Pancreas (tissue), 10 donors: ENCODE results near the gene CYGB. TPM values are rescaled to one million over a fixed set of nuclear protein-coding genes. Genes with fewer than 3 reads are reported as not detected.

Source experiments
- ATAC-seq, 4 donors: fragments of 200-7000 bp; cut with Tn5 transposase; one replicate each; pipeline versions ENCODE4 v1.8.0 to v1.9.1; 2020; ENCODE audit warnings: mild to moderate bottlenecking in 4 of 4, moderate library complexity in 4 of 4
- DNase-seq, 6 donors: peaks; one replicate each; pipeline ENCODE4 v3.0.0-alpha.2; 2020
- FAIRE-seq: peaks from 2 replicates; lab custom pipeline; 2012; peaks lifted over from hg19 to GRCh38; lab: Jason Lieb, UNC
- H3K27ac ChIP-seq, 4 donors: fragments of 200-600 bp; sonication (generic); 1 replicate in 3 of 4; 2 replicates in 1 of 4; pipeline versions ENCODE4 v1.5.0 to v1.8.0; 2020
- H3K27me3 ChIP-seq, 4 donors: fragments of 200-600 bp; one replicate each; pipeline ENCODE4 v1.8.0; 2021
- H3K36me3 ChIP-seq, 3 donors: fragments of 200-600 bp; sonication (generic) in 1 of 3; one replicate each; pipeline versions ENCODE4 v1.5.0 to v1.8.0; 2020 to 2021
- H3K4me1 ChIP-seq, 3 donors: fragments of 200-600 bp; one replicate each; pipeline ENCODE4 v1.8.0; 2021
- H3K4me3 ChIP-seq, 4 donors: fragments of 200-600 bp; sonication (generic) in 2 of 4; one replicate each; pipeline versions ENCODE4 v1.5.0 to v1.8.0; 2020 to 2021
- H3K9me3 ChIP-seq, 4 donors: fragments of 200-600 bp; one replicate each; pipeline ENCODE4 v1.8.0; 2021
- WGBS, 2 donors: extraction: QIAGEN DNeasy Blood & Tissue Kit; methylation state at CpG; one replicate each; pipeline ENCODE4 v1.1.7; 2013; 5-methylcytosine and 5-hydroxymethylcytosine counted together
- intact Hi-C, 3 donors: fragments of 100-400 bp; cut with DNase I; formaldehyde crosslinking; loops; one replicate each; pipeline versions ENCODE4 v1.11.1 to v1.14.2; 2022
- polyA plus RNA-seq, 2 donors: library from polyadenylated mRNA; stranded (reverse); fragments of 200-250 nt; gene quantifications; one replicate each; pipeline ENCODE4 v1.2.3, GENCODE V29; 2013
- total RNA-seq, 6 donors: library from RNA; stranded (reverse); fragmentation: NEBNext Ultra II Directional in 4 of 6; extraction: Animal tissue kit (Norgen Biotek cat#: 25700) in 4 of 6; gene quantifications; one replicate each; pipeline versions ENCODE4 v1.2.1 to v1.2.4, GENCODE V29; 2021 to 2023
- TF ChIP-seq, protein P1 (sequence below), 4 donors: fragments of 200-600 bp; sonication (generic) in 3 of 4; IDR thresholded peaks; one replicate each; pipeline versions ENCODE4 v1.5.0 to v1.8.0; 2021; ENCODE audit warnings: antibody characterized with exemption in 4 of 4
- donor health status: healthy with polysubstance abuse.
- donor health status: DM: no; HTN: no; CAD: no; lungs with moderate emphysema.
- donor health status: DM: no; HTN: no; CAD: no.
- donor health status: control.
- donor health status: control.
- donor health status: Bipolar disorder and iron deficiency.
- donor health status: DM: yes; HTN: yes; CAD: no.
- donor health status: DM: no; HTN: no; CAD: no.
- donor health status: DM: no; HTN: no; CAD: no.
- donor health status: DM: yes; HTN: yes; CAD: no.

Gene CYGB
- total and polyA plus RNA-seq, 8 donors = 2.6 to 15.7 (median 8.2) TPM

DNA sequence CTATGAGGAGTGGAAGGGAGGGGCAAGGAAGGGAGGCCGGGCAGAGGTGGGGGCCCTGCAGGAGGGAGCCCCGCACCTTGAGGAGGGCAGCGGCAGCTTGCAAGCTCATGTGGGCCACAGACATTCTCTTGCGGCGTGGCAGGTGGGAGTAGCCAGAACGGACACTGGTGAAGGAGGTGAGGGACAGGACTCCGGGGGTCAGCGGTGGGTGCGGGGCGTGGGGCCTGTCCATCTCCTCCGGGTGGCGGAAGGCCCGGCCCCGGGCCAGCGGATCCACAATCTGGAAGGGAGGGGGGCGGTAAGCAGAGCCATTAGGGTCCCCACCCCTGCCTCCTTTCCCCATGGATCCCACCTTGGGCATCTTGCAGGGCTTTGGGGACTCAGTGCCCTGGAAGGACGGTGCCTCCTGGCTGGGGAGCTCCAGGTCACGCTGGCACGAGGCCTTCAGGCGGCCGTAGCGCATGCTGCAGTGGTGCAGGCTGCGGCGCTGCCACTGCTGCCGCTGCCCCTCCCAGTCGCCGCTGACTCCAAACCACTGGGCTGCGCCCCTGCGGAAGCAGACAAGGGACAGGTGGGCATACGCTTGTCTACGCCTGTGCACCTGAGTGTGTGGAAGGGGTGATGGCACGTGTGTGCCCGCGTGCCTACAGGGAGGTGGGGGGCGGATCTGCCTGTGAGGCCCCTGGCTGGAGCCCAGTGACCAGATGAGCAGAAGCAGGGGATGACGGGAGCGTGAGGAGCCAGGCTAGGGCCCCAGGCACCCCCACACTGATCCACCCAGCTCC, 58.6 kb downstream of the CYGB start:
- H3K27ac ChIP-seq = no peak overlapping the region
- WGBS, 2 donors = 93 to 95% methylated on average over 37 of the region's 37 CpGs
- DNase-seq (peak in 2 of 6 donors; percentile 24 to 68), ATAC-seq (no peak), FAIRE-seq (no peak)
- no peak overlapping the region for H3K4me3 ChIP-seq
- intact Hi-C loops = no loop called here
- H3K36me3 ChIP-seq = peaks cover 0 to 2% (median 0%) of the 10 kb centered on the region in 3 donors
- H3K4me1 ChIP-seq = no peaks in the 10 kb centered on the region
- TF ChIP-seq, protein P1, sequence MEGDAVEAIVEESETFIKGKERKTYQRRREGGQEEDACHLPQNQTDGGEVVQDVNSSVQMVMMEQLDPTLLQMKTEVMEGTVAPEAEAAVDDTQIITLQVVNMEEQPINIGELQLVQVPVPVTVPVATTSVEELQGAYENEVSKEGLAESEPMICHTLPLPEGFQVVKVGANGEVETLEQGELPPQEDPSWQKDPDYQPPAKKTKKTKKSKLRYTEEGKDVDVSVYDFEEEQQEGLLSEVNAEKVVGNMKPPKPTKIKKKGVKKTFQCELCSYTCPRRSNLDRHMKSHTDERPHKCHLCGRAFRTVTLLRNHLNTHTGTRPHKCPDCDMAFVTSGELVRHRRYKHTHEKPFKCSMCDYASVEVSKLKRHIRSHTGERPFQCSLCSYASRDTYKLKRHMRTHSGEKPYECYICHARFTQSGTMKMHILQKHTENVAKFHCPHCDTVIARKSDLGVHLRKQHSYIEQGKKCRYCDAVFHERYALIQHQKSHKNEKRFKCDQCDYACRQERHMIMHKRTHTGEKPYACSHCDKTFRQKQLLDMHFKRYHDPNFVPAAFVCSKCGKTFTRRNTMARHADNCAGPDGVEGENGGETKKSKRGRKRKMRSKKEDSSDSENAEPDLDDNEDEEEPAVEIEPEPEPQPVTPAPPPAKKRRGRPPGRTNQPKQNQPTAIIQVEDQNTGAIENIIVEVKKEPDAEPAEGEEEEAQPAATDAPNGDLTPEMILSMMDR (IDR thresholded peaks at IDR 0.05) = no peak
- no peaks in the 10 kb centered on the region for H3K27me3 ChIP-seq
- no peaks in the 10 kb centered on the region for H3K9me3 ChIP-seq

DNA sequence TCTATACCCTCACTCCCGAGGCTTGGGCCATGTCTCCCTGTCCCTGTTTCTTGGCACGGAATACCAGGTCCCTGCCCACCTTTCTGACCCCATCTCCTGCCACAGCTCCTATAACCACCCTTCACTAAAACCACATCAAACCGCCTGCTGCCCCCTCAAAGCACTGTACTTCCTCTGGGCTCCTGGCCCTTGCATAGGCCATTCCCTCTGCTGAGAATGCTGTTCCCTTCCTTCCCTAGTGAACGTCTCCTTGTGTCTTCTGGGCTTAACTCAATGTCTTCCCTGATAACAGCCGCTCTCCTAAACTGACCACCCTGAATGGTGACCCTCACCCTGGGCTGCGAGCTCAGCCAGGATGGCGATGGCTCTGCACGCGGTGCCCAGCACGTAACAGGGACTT, 59.4 kb downstream of the CYGB start:
- ATAC-seq = no peak
- Histone ChIP-seq H3K9me3 (no peaks in the 10 kb centered on the region), H3K27me3 (no peaks in the 10 kb centered on the region), H3K27ac (no peak overlapping the region), H3K36me3 (peaks cover 0 to 10% (median 0%) of the 10 kb centered on the region in 3 donors), H3K4me3 (no peak overlapping the region), H3K4me1 (no peaks in the 10 kb centered on the region)
- DNase-seq = no peak
- WGBS, 2 donors = 94% methylated on average over 10 of the region's 10 CpGs
- no peak for FAIRE-seq
- TF ChIP-seq, protein P1 (IDR thresholded peaks at IDR 0.05) = no peak
- intact Hi-C loops = no loop called here

DNA sequence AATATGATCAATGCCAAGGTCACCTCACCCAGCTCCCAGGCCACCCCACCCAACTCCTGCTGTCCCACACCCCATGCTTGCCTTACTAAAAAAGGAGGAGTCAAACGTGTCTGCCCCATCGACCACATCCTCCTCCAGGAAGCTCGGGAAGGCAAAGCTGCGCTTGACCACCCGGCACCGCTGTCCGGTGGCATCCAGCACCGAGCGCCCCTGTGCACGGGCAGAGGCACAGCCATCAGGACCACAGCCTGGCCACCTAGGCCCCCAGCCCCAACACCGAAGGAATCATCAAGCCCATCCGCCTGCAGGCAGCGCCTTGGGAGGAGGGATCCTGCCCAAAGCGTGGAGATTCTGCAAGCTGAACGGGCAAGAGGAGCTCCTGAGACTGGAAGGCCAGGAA, 59.9 kb downstream of the CYGB start:
- 92 to 95% methylated on average over 15 of the region's 15 CpGs for WGBS, 2 donors
- DNase-seq (no peak), ATAC-seq (no peak), FAIRE-seq (no peak)
- Histone ChIP-seq H3K27me3 (no peaks in the 10 kb centered on the region), H3K27ac (no peak overlapping the region), H3K9me3 (no peaks in the 10 kb centered on the region), H3K4me1 (no peaks in the 10 kb centered on the region), H3K36me3 (peaks cover 0 to 13% (median under 1%) of the 10 kb centered on the region in 3 donors), H3K4me3 (no peak overlapping the region)
- intact Hi-C loops = no loop called here
- TF ChIP-seq, protein P1 (IDR thresholded peaks at IDR 0.05) = no peak

Other genes starting within 250 kb of the CYGB start
- 1 to 10 TPM in 5 of 6 donors, under 1 TPM in 1; 0.81 to 2.6 (median 1.6) TPM for gene QRICH2, start 229.4 kb downstream of the CYGB start, total RNA-seq
- 1 to 10 TPM; 7.4 to 9.2 TPM for gene QRICH2, start 229.4 kb downstream of the CYGB start, polyA plus RNA-seq
- 10 to 100 TPM; 18.5 to 39.7 (median 24.3) TPM for gene PRPSAP1, start 183.8 kb downstream of the CYGB start, total RNA-seq
- gene PRPSAP1, start 183.8 kb downstream of the CYGB start, polyA plus RNA-seq = 10 to 100 TPM; 26.2 to 43.3 TPM
- 10 to 100 TPM in 2 of 6 donors, 1 to 10 TPM in 4; 5.1 to 25.4 (median 8.5) TPM for gene SPHK1, start 153.1 kb downstream of the CYGB start, total RNA-seq
- 10 to 100 TPM; 30.9 to 46.3 TPM for gene SPHK1, start 153.1 kb downstream of the CYGB start, polyA plus RNA-seq
- gene UBE2O, start 84.6 kb downstream of the CYGB start, total RNA-seq = 10 to 100 TPM; 10.4 to 19.8 (median 14.3) TPM
- gene UBE2O, start 84.6 kb downstream of the CYGB start, polyA plus RNA-seq = 10 to 100 TPM; 16.3 to 17.3 TPM
- under 1 TPM in 1 of 6 donors, not detected in 5; 0.16 TPM for gene AANAT, start 70.1 kb downstream of the CYGB start, total RNA-seq
- under 1 TPM in 1 of 2 donors, not detected in 1; 0.23 TPM for gene AANAT, start 70.1 kb downstream of the CYGB start, polyA plus RNA-seq
- 10 to 100 TPM; 19.0 to 50.1 (median 22.4) TPM for gene RHBDF2, start 36.3 kb downstream of the CYGB start, total RNA-seq
- 10 to 100 TPM; 18.0 to 41.8 TPM for gene RHBDF2, start 36.3 kb downstream of the CYGB start, polyA plus RNA-seq
- gene PRCD, start 2.3 kb upstream of the CYGB start, total RNA-seq = 1 to 10 TPM in 2 of 6 donors, under 1 TPM in 4; 0.55 to 3.0 (median 0.84) TPM
- gene PRCD, start 2.3 kb upstream of the CYGB start, polyA plus RNA-seq = 1 to 10 TPM; 5.2 to 7.3 TPM
- gene ST6GALNAC2, start 48.2 kb upstream of the CYGB start, total RNA-seq = 10 to 100 TPM in 1 of 6 donors, 1 to 10 TPM in 5; 5.0 to 11.4 (median 5.9) TPM
- 10 to 100 TPM in 1 of 2 donors, 1 to 10 TPM in 1; 8.1 to 15.0 TPM for gene ST6GALNAC2, start 48.2 kb upstream of the CYGB start, polyA plus RNA-seq
- gene ST6GALNAC1, start 106.0 kb upstream of the CYGB start, total RNA-seq = 1 to 10 TPM in 3 of 6 donors, under 1 TPM in 3; 0.35 to 4.9 (median 1.3) TPM
- gene ST6GALNAC1, start 106.0 kb upstream of the CYGB start, polyA plus RNA-seq = 1 to 10 TPM in 1 of 2 donors, under 1 TPM in 1; 0.34 to 1.5 TPM
- gene MXRA7, start 173.3 kb upstream of the CYGB start, total RNA-seq = 100 to 1,000 TPM in 1 of 6 donors, 10 to 100 TPM in 5; 32.0 to 102 (median 43.7) TPM
- gene MXRA7, start 173.3 kb upstream of the CYGB start, polyA plus RNA-seq = 100 to 1,000 TPM in 1 of 2 donors, 10 to 100 TPM in 1; 38.9 to 137 TPM
- gene JMJD6, start 188.9 kb upstream of the CYGB start, total RNA-seq = 10 to 100 TPM; 12.4 to 18.2 (median 15.1) TPM
- 10 to 100 TPM; 30.3 to 54.0 TPM for gene JMJD6, start 188.9 kb upstream of the CYGB start, polyA plus RNA-seq
- 10 to 100 TPM; 14.4 to 23.4 (median 19.9) TPM for gene METTL23, start 189.1 kb upstream of the CYGB start, total RNA-seq
- 10 to 100 TPM; 23.2 to 34.1 TPM for gene METTL23, start 189.1 kb upstream of the CYGB start, polyA plus RNA-seq
- 10 to 100 TPM; 41.6 to 87.0 (median 62.1) TPM for gene SRSF2, start 199.6 kb upstream of the CYGB start, total RNA-seq
- gene SRSF2, start 199.6 kb upstream of the CYGB start, polyA plus RNA-seq = 100 to 1,000 TPM in 1 of 2 donors, 10 to 100 TPM in 1; 74.5 to 144 TPM
- gene MFSD11, start 200.4 kb upstream of the CYGB start, total RNA-seq = 10 to 100 TPM in 3 of 6 donors, 1 to 10 TPM in 3; 8.3 to 14.6 (median 10.1) TPM
- 10 to 100 TPM in 1 of 2 donors, 1 to 10 TPM in 1; 5.9 to 13.4 TPM for gene MFSD11, start 200.4 kb upstream of the CYGB start, polyA plus RNA-seq